ENCODE data around the gene DYNLT5. TPM values are rescaled to one million over a fixed set of nuclear protein-coding genes. Genes with fewer than 3 reads are reported as not detected.

The DYNLT5 gene
- total RNA-seq, 3 donors from 2014 or later (not counting 1 experiment from before 2014, with no cell fraction given), result 0.35 TPM; not detected in 2

- no peak overlapping the region for H3K27ac ChIP-seq (ENCODE audit: low read length)
- no peak overlapping the region for H3K4me3 ChIP-seq (ENCODE audit: low read length)
- DNase-seq, result no peak
- no peaks in the 10 kb centered on the region for H3K36me3 ChIP-seq (ENCODE audit: control insufficient read depth, insufficient read depth, low read length)
- 57% methylated on average over 2 of the region's 3 CpGs for WGBS (ENCODE audit: insufficient coverage)
- H3K4me1 ChIP-seq (ENCODE audit: control insufficient read depth, insufficient read depth, low read length), result no peaks in the 10 kb centered on the region
- H3K36me3 Mint-ChIP-seq, result no peaks in the 10 kb centered on the region
- peaks cover 5% of the 10 kb centered on the region for H3K27me3 ChIP-seq (ENCODE audit: control insufficient read depth, insufficient read depth, low read length)
- peaks cover 5 to 9% of the 10 kb centered on the region in 2 donors for H3K4me1 Mint-ChIP-seq
- TF ChIP-seq CTCF (IDR thresholded peaks at IDR 0.05), result no peak
- peaks cover 9 to 21% of the 10 kb centered on the region in 2 donors for H3K27me3 Mint-ChIP-seq (ENCODE audit: low read depth in 2 of 2)
- H3K9me3 ChIP-seq (ENCODE audit: control insufficient read depth, insufficient read depth, low read length), result no peaks in the 10 kb centered on the region
- intact Hi-C loops (cut with micrococcal nuclease), result loop anchor here (5.0 kb wide), 1 partner anchor 772 kb away; no protein-coding TSS in a partner anchor
- H3K27ac Mint-ChIP-seq, result no peak overlapping the region
- no peaks in the 10 kb centered on the region for H3K9me3 Mint-ChIP-seq
- ATAC-seq, result peak in 2 of 3 donors; percentile 21 to 35
- H3K4me3 Mint-ChIP-seq, result no peak overlapping the region
These were observed 22.7 kb upstream of the DYNLT5 start for GRCh38 chr1:66729523-66729922.

GRCh38 chr1:66730462-66730861 is 21.8 kb upstream of the DYNLT5 start:
- no peak overlapping the region for H3K27ac ChIP-seq (ENCODE audit: low read length)
- Mint-ChIP-seq H3K27ac (no peak overlapping the region), H3K27me3 (ENCODE audit: low read depth in 2 of 2) (peaks cover 9 to 16% of the 10 kb centered on the region in 2 donors), H3K4me3 (no peak overlapping the region), H3K36me3 (no peaks in the 10 kb centered on the region), H3K4me1 (peaks cover 5 to 9% of the 10 kb centered on the region in 2 donors), H3K9me3 (no peaks in the 10 kb centered on the region)
- H3K9me3 ChIP-seq (ENCODE audit: control insufficient read depth, insufficient read depth, low read length), result no peaks in the 10 kb centered on the region
- H3K4me1 ChIP-seq (ENCODE audit: control insufficient read depth, insufficient read depth, low read length), result no peaks in the 10 kb centered on the region
- no peak overlapping the region for H3K4me3 ChIP-seq (ENCODE audit: low read length)
- intact Hi-C loops (cut with micrococcal nuclease), result no loop called here
- WGBS (ENCODE audit: insufficient coverage), result 77% methylated on average over 2 of the region's 2 CpGs
- DNase-seq, result no peak
- ATAC-seq, result no peak
- H3K27me3 ChIP-seq (ENCODE audit: control insufficient read depth, insufficient read depth, low read length), result peaks cover 5% of the 10 kb centered on the region
- H3K36me3 ChIP-seq (ENCODE audit: control insufficient read depth, insufficient read depth, low read length), result no peaks in the 10 kb centered on the region
- no peak for TF ChIP-seq CTCF (IDR thresholded peaks at IDR 0.05)

GRCh38 chr1:66731170-66731865 is 20.9 kb upstream of the DYNLT5 start:
- H3K9me3 Mint-ChIP-seq, result no peaks in the 10 kb centered on the region
- no peak for DNase-seq
- Histone ChIP-seq H3K27ac (ENCODE audit: low read length) (no peak overlapping the region), H3K36me3 (ENCODE audit: control insufficient read depth, insufficient read depth, low read length) (no peaks in the 10 kb centered on the region), H3K4me3 (ENCODE audit: low read length) (no peak overlapping the region), H3K4me1 (ENCODE audit: control insufficient read depth, insufficient read depth, low read length) (no peaks in the 10 kb centered on the region), H3K27me3 (ENCODE audit: control insufficient read depth, insufficient read depth, low read length) (peaks cover 5% of the 10 kb centered on the region), H3K9me3 (ENCODE audit: control insufficient read depth, insufficient read depth, low read length) (no peaks in the 10 kb centered on the region)
- intact Hi-C loops (cut with micrococcal nuclease), result no loop called here
- ATAC-seq, result no peak
- H3K27me3 Mint-ChIP-seq (ENCODE audit: low read depth in 2 of 2), result peaks cover 9 to 10% of the 10 kb centered on the region in 2 donors
- no peak overlapping the region for H3K4me3 Mint-ChIP-seq
- peaks cover 5 to 9% of the 10 kb centered on the region in 2 donors for H3K4me1 Mint-ChIP-seq
- no peak for TF ChIP-seq CTCF (IDR thresholded peaks at IDR 0.05)
- H3K27ac Mint-ChIP-seq, result no peak overlapping the region
- 83% methylated on average over 4 of the region's 4 CpGs for WGBS (ENCODE audit: insufficient coverage)
- H3K36me3 Mint-ChIP-seq, result no peaks in the 10 kb centered on the region
